GM12878 (cell line): ENCODE measurements around the gene MACROD2. TPM values are rescaled to one million over a fixed set of nuclear protein-coding genes. Genes with fewer than 3 reads are reported as not detected.
A peak's percentile ranks its signal among the peaks of the same experiment; 100 is the strongest.

Source experiments
- ATAC-seq: fragments of 200-7000 bp; cut with Tn5 transposase; 3 replicates; pipeline ENCODE4 v1.9.1; 2020; ENCODE audit warnings: mild to moderate bottlenecking, moderate library complexity
- BruUV-seq: library from RNA; stranded (reverse); fragments of 400-500 nt; replicated peaks from 2 replicates; lab custom pipeline; 2021; lab: Mats Ljungman, UMichigan
- CTCF ChIA-PET: fragments of 300-600 bp; sonication (Branson Sonifier 250); formaldehyde crosslinking; extraction: SDS; loops from one replicate; lab custom pipeline; 2021; ENCODE audit warnings: inconsistent platforms; lab: Yijun Ruan, JAX
- POLR2A ChIA-PET: fragments of 350-600 bp; formaldehyde crosslinking; extraction: SDS; loops from one replicate; lab custom pipeline; 2021; ENCODE audit warnings: inconsistent platforms; lab: Charles Lee
- RAD21 ChIA-PET: fragments of 300-600 bp; sonication (Branson Sonifier 250); formaldehyde crosslinking; loops from one replicate; lab custom pipeline; 2023; ENCODE audit warnings: antibody characterized with exemption; ENCODE audit not compliant: unreplicated experiment; lab: Charles Lee
- SMC1A ChIA-PET: fragments of 300-600 bp; sonication (Branson Sonifier 250); formaldehyde crosslinking; loops from one replicate; lab custom pipeline; 2023; ENCODE audit not compliant: unreplicated experiment, uncharacterized antibody; lab: Charles Lee
- DNase-seq: peaks from one replicate; pipeline ENCODE4 v3.0.0-alpha.2; 2011; ENCODE audit warnings: low read depth, low spot score
- FAIRE-seq: peaks from 3 replicates; lab custom pipeline; 2011; peaks lifted over from hg19 to GRCh38; lab: Jason Lieb, UNC
- H2AFZ ChIP-seq: 2 replicates; pipeline ENCODE4 v1.6.0; 2011; ENCODE audit warnings: low read depth, low read length, control low read depth; ENCODE audit not compliant: control insufficient read depth
- H3K27ac ChIP-seq: 2 replicates; pipeline ENCODE4 v1.5.1; 2011; ENCODE audit warnings: control low read depth; ENCODE audit not compliant: control insufficient read depth, insufficient read depth
- H3K27me3 ChIP-seq, 2 experiments: replicated peaks in 1 of 2; 2 replicates each; pipeline versions ENCODE4 v1.6.0 to v1.6.1; 2011; ENCODE audit warnings: low read length in 1 of 2; ENCODE audit not compliant: control insufficient read depth in 2 of 2, insufficient read depth in 2 of 2
- H3K36me3 ChIP-seq, 2 experiments: 2 replicates each; pipeline ENCODE4 v1.5.1; 2011; ENCODE audit warnings: low read length in 1 of 2; ENCODE audit not compliant: control insufficient read depth in 2 of 2, insufficient read depth in 2 of 2
- H3K4me1 ChIP-seq: 2 replicates; pipeline ENCODE4 v1.6.1; 2011; ENCODE audit warnings: mild to moderate bottlenecking, low read length, moderate library complexity, mixed read lengths; ENCODE audit not compliant: control insufficient read depth, insufficient read depth
- H3K4me2 ChIP-seq: 2 replicates; pipeline ENCODE4 v1.6.0; 2011; ENCODE audit warnings: control low read depth; ENCODE audit not compliant: control insufficient read depth, insufficient read depth
- H3K4me3 ChIP-seq: fragments of 200-600 bp; sonication (generic); 2 replicates; pipeline ENCODE4 v1.5.1; 2016
- H3K79me2 ChIP-seq: 2 replicates; pipeline ENCODE4 v1.6.0; 2011; ENCODE audit warnings: low read length; ENCODE audit not compliant: control insufficient read depth, insufficient read depth
- H3K9ac ChIP-seq: 2 replicates; pipeline ENCODE4 v1.8.0; 2011; ENCODE audit warnings: low read length, control low read depth, mixed read lengths; ENCODE audit not compliant: control insufficient read depth, insufficient read depth
- H3K9me3 ChIP-seq: replicated peaks from 3 replicates; pipeline ENCODE4 v1.5.1; 2011; ENCODE audit warnings: mild to moderate bottlenecking, low read length; ENCODE audit not compliant: control insufficient read depth, insufficient read depth
- H4K20me1 ChIP-seq: 2 replicates; pipeline ENCODE4 v1.6.0; 2011; ENCODE audit not compliant: control insufficient read depth, insufficient read depth
- BHLHE40 ChIP-seq, 2 experiments: fragments of 450-650 bp in 1 of 2; IDR thresholded peaks; 2 replicates each; pipeline ENCODE4 v1.6.1; 2011 to 2017; ENCODE audit warnings: low read depth in 2 of 2, borderline replicate concordance in 1 of 2, improper control_type of control experiment in 1 of 2, low read length in 1 of 2, mild to moderate bottlenecking in 1 of 2
- CEBPB ChIP-seq, 2 experiments: fragments of 150-350 bp in 1 of 2; IDR thresholded peaks; 2 replicates each; pipeline ENCODE4 v1.6.1; 2012 to 2014; ENCODE audit warnings: low read depth in 2 of 2, low read length in 2 of 2, borderline replicate concordance in 1 of 2, inconsistent platforms in 1 of 2
- CEBPZ ChIP-seq: fragments of 150-350 bp; IDR thresholded peaks from 2 replicates; pipeline ENCODE4 v1.6.1; 2016; ENCODE audit warnings: low read depth, low read length
- EP300 ChIP-seq, 2 experiments: fragments of 150-350 bp in 1 of 2; IDR thresholded peaks; 2 replicates each; pipeline ENCODE4 v1.6.1; 2011 to 2012; ENCODE audit warnings: low read depth in 2 of 2, low read length in 2 of 2, borderline replicate concordance in 1 of 2, improper control_type of control experiment in 1 of 2, inconsistent platforms in 1 of 2; ENCODE audit not compliant: control insufficient read depth in 1 of 2
- ESRRA ChIP-seq: IDR thresholded peaks from 2 replicates; pipeline ENCODE4 v1.6.1; 2012; ENCODE audit warnings: mild to moderate bottlenecking, low read length, improper control_type of control experiment
- FOXK2 ChIP-seq: fragments of 450-650 bp; IDR thresholded peaks from 2 replicates; pipeline ENCODE4 v1.6.1; 2017; ENCODE audit warnings: mild to moderate bottlenecking, moderate library complexity
- IKZF1 ChIP-seq: fragments of 450-650 bp; conservative IDR thresholded peaks from 2 replicates; pipeline ENCODE4 v1.6.1; 2017; ENCODE audit warnings: antibody characterized with exemption, mild to moderate bottlenecking
- MLLT1 ChIP-seq: fragments of 450-650 bp; IDR thresholded peaks from 2 replicates; pipeline ENCODE4 v1.6.1; 2016; ENCODE audit warnings: mild to moderate bottlenecking
- PAX8 ChIP-seq: fragments of 450-650 bp; IDR thresholded peaks from 2 replicates; pipeline ENCODE4 v1.6.1; 2017; ENCODE audit warnings: mild to moderate bottlenecking, moderate library complexity
- POU2F2 ChIP-seq: IDR thresholded peaks from 3 replicates; pipeline ENCODE4 v1.6.1; 2011; ENCODE audit warnings: low read depth, mild to moderate bottlenecking, low read length, borderline replicate concordance
- RAD51 ChIP-seq: fragments of 450-650 bp; IDR thresholded peaks from 2 replicates; pipeline ENCODE4 v1.6.1; 2016; ENCODE audit warnings: moderate library complexity, mild to moderate bottlenecking, inconsistent platforms
- SMARCA5 ChIP-seq: fragments of 450-650 bp; IDR thresholded peaks from 2 replicates; pipeline ENCODE4 v1.6.1; 2017; ENCODE audit warnings: mild to moderate bottlenecking
- SMC3 ChIP-seq: IDR thresholded peaks from 2 replicates; pipeline ENCODE4 v1.6.1; 2011; ENCODE audit warnings: low read length, improper control_type of control experiment, borderline replicate concordance
- SREBF1 ChIP-seq: IDR thresholded peaks from 2 replicates; pipeline ENCODE4 v1.6.1; 2012; ENCODE audit warnings: mild to moderate bottlenecking, low read length
- TCF7 ChIP-seq: IDR thresholded peaks from 2 replicates; pipeline ENCODE4 v1.6.1; 2014; ENCODE audit warnings: antibody characterized with exemption, borderline replicate concordance
- ZNF207 ChIP-seq: fragments of 450-650 bp; IDR thresholded peaks from 2 replicates; pipeline ENCODE4 v1.6.1; 2014; ENCODE audit warnings: antibody characterized with exemption, mild to moderate bottlenecking, borderline replicate concordance
- WGBS: methylation state at CpG from one replicate; pipeline ENCODE4 v1.1.6; 2016; ENCODE audit warnings: low lambda C conversion rate; ENCODE audit not compliant: insufficient replicate concordance, insufficient coverage; ENCODE audit errors: missing lambda C conversion rate; 5-methylcytosine and 5-hydroxymethylcytosine counted together
- in situ Hi-C: fragments of 300-500 bp; cut with MboI; formaldehyde crosslinking; loops from 9 replicates; pipeline ENCODE4 v1.14.3; 2018; ENCODE audit warnings: mixed read lengths
- intact Hi-C: fragments of 100-400 bp; cut with micrococcal nuclease; formaldehyde crosslinking; loops from one replicate; pipeline ENCODE4 v1.14.2; 2022; ENCODE audit not compliant: unreplicated experiment
- polyA plus RNA-seq, 11 experiments: library from polyadenylated mRNA; depleted of rRNA in 4 of 11; unstranded in 6 of 11; stranded (reverse) in 5 of 11; fragments of >200 nt; fragmentation: Nextera tagmentation in 4 of 11; fragmentation: Illumina TruSeq in 1 of 11; extraction: Ambion mirVana in 4 of 11; extraction: Trizol in 1 of 11; gene quantifications; 1 replicate in 1 of 11; 2 replicates in 10 of 11; pipeline versions ENCODE4 v1.2.1 to v1.2.3, GENCODE V29; 2011 to 2016; ENCODE audit warnings: inconsistent platforms in 2 of 11, missing spikeins in 2 of 11, low read depth in 1 of 11
- total RNA-seq, 4 experiments: library from RNA; depleted of rRNA in 3 of 4; stranded (reverse); fragments of >200 nt in 3 of 4; fragmentation: Illumina TruSeq in 1 of 4; extraction: Trizol in 1 of 4; gene quantifications; 2 replicates each; pipeline versions ENCODE4 v1.2.1 to v1.2.3, GENCODE V29; 2013 to 2021

The MACROD2 gene
- total and polyA plus RNA-seq, 10 of the 15 experiments (the other 5 are each of a cell fraction or from before 2014, with no cell fraction given) = 1.1 to 21.5 (median 2.2) TPM

GRCh38 chr20:15327123-15327522 is 1331.8 kb downstream of the MACROD2 start:
- no peaks in the 10 kb centered on the region for H3K4me1 ChIP-seq
- intact Hi-C loops (no loop called here), in situ Hi-C loops (no loop called here)
- H4K20me1 ChIP-seq = no peaks in the 10 kb centered on the region
- 86% methylated on average over 4 of the region's 4 CpGs for WGBS
- no peaks in the 10 kb centered on the region for H3K79me2 ChIP-seq
- POLR2A ChIA-PET = no interaction called here
- H3K9me3 ChIP-seq = no peaks in the 10 kb centered on the region; the same call in 2 of the 3 replicates
- SMC1A ChIA-PET = no interaction called here
- no peak overlapping the region for H3K4me3 ChIP-seq
- no peak overlapping the region for H3K27ac ChIP-seq
- ATAC-seq = no peak
- BruUV-seq = no TSS peak
- CTCF ChIA-PET = no interaction called here
- TF ChIP-seq ESRRA (no peak), ZNF207 (no peak), IKZF1 (no peak), BHLHE40 (IDR thresholded peaks at IDR 0.05; ENCODE audit: borderline replicate concordance in 1 of 2, low read depth in 2 of 2, low read length in 1 of 2) (0 out of 4 replicates have a peak, but pooled peaks of 1 of the 2 experiments have one; percentile 9), CEBPB (IDR thresholded peaks at IDR 0.05; ENCODE audit: borderline replicate concordance in 1 of 2, low read depth in 2 of 2, low read length in 2 of 2) (no peak), SREBF1 (no peak), TCF7 (no peak), PAX8 (no peak), CEBPZ (no peak), SMC3 (no peak), SMARCA5 (no peak), POU2F2 (no peak), EP300 (IDR thresholded peaks at IDR 0.05; ENCODE audit: borderline replicate concordance in 1 of 2, control insufficient read depth in 1 of 2, low read depth in 2 of 2, low read length in 2 of 2) (no peak), MLLT1 (no peak), RAD51 (peak; percentile 44; the same call in 1 of the 2 replicates), FOXK2 (no peak)
- TF ChIP-seq, all 136 proteins: peak for 2
- Histone ChIP-seq H3K4me2 (no peak overlapping the region), H3K27me3 (no peaks in the 10 kb centered on the region), H2AFZ (no peak overlapping the region), H3K9ac (no peak overlapping the region), H3K36me3 (no peaks in the 10 kb centered on the region)
- no peak for DNase-seq
- no peak for FAIRE-seq
- RAD21 ChIA-PET = no interaction called here
